Body of pancreas (tissue), 4 donors: ENCODE measurements around the gene TMPRSS2.

ENCODE experiments used
- POLR2A ChIP-seq, 3 donors: fragments of 450-650 bp; IDR thresholded peaks; one replicate each; pipeline ENCODE4 v1.6.1; 2016; ENCODE audit warnings: antibody characterized with exemption in 3 of 3, mild to moderate bottlenecking in 2 of 3
- TF ChIP-seq, protein P1 (sequence below), 7 experiments: fragments of 450-650 bp in 4 of 7; fragments of 200-600 bp in 3 of 7; sonication (generic) in 3 of 7; IDR thresholded peaks; one replicate each; pipeline ENCODE4 v1.5.1; 2016 to 2019; ENCODE audit warnings: antibody characterized with exemption in 7 of 7

DNA sequence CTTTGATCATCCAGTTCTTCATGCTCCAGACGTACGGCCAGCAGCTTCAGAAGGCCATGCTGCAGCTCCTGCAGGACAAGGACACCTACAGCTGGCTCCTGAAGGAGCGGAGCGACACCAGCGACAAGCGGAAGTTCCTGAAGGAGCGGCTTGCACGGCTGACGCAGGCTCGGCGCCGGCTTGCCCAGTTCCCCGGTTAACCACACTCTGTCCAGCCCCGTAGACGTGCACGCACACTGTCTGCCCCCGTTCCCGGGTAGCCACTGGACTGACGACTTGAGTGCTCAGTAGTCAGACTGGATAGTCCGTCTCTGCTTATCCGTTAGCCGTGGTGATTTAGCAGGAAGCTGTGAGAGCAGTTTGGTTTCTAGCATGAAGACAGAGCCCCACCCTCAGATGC lies 49.4 kb downstream of the TMPRSS2 start:
- TF ChIP-seq, protein P1, sequence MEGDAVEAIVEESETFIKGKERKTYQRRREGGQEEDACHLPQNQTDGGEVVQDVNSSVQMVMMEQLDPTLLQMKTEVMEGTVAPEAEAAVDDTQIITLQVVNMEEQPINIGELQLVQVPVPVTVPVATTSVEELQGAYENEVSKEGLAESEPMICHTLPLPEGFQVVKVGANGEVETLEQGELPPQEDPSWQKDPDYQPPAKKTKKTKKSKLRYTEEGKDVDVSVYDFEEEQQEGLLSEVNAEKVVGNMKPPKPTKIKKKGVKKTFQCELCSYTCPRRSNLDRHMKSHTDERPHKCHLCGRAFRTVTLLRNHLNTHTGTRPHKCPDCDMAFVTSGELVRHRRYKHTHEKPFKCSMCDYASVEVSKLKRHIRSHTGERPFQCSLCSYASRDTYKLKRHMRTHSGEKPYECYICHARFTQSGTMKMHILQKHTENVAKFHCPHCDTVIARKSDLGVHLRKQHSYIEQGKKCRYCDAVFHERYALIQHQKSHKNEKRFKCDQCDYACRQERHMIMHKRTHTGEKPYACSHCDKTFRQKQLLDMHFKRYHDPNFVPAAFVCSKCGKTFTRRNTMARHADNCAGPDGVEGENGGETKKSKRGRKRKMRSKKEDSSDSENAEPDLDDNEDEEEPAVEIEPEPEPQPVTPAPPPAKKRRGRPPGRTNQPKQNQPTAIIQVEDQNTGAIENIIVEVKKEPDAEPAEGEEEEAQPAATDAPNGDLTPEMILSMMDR (IDR thresholded peaks at IDR 0.05), result no peak
- no peak for TF ChIP-seq POLR2A (IDR thresholded peaks at IDR 0.05)
